ENCODE data around the gene BTNL9.
A peak's percentile ranks its signal among the peaks of the same experiment; 100 is the strongest.

The BTNL9 gene

GRCh38 chr5:181054138-181054537 is 14.1 kb downstream of the BTNL9 start:
- H3K9ac ChIP-seq (ENCODE audit: low read length): no peak overlapping the region
- H3K79me1 ChIP-seq (ENCODE audit: low read length): no peaks in the 10 kb centered on the region
- no peak overlapping the region for H3K14ac ChIP-seq (ENCODE audit: low read length)
- no peak overlapping the region for H4K91ac ChIP-seq (ENCODE audit: low read depth, low read length)
- no peak overlapping the region for H4K8ac ChIP-seq (ENCODE audit: low read depth, low read length)
- no peak overlapping the region for H2BK120ac ChIP-seq (ENCODE audit: insufficient read depth, low read length, poor library complexity)
- no peak overlapping the region for H3K4me3 ChIP-seq (ENCODE audit: low read depth, low read length)
- no peak overlapping the region for H2BK12ac ChIP-seq (ENCODE audit: low read length)
- H2BK5ac ChIP-seq (ENCODE audit: low read depth, low read length, poor library complexity): no peak overlapping the region
- no peak overlapping the region for H3K27ac ChIP-seq (ENCODE audit: low read depth, low read length)
- no CpG with 5 or more reads among the region's 7 CpGs for WGBS (ENCODE audit: extremely low coverage, insufficient coverage, insufficient read length)
- H3K23ac ChIP-seq (ENCODE audit: low read length): no peak overlapping the region
- no peaks in the 10 kb centered on the region for H3K36me3 ChIP-seq (ENCODE audit: control insufficient read depth in 1 of 2, insufficient read depth in 2 of 2, low read length in 2 of 2)
- no peak overlapping the region for H4K12ac ChIP-seq (ENCODE audit: low read depth, low read length)
- H3K27me3 ChIP-seq (ENCODE audit: insufficient read depth, low read length): peaks cover 57% of the 10 kb centered on the region
- no peak for DNase-seq
- H3K4me1 ChIP-seq (ENCODE audit: control insufficient read depth in 1 of 2, insufficient read depth in 2 of 2, low read length in 2 of 2): peaks cover 8 to 10% of the 10 kb centered on the region in 2 experiments
- no peak overlapping the region for H3K18ac ChIP-seq (ENCODE audit: low read length)
- no peak overlapping the region for H2AFZ ChIP-seq (ENCODE audit: insufficient read depth, low read length, poor library complexity)
- H3K79me2 ChIP-seq (ENCODE audit: control insufficient read depth, insufficient read depth, low read length, poor library complexity): no peaks in the 10 kb centered on the region
- peak overlapping the region; percentile 72 for H3K4me2 ChIP-seq (ENCODE audit: low read length)
- H3K4ac ChIP-seq (ENCODE audit: low read depth, low read length): no peak overlapping the region
- H3K9me3 ChIP-seq (ENCODE audit: insufficient read depth, low read depth, low read length): peaks cover 6% of the 10 kb centered on the region
- no peak overlapping the region for H2AK5ac ChIP-seq (ENCODE audit: low read length)

DNA sequence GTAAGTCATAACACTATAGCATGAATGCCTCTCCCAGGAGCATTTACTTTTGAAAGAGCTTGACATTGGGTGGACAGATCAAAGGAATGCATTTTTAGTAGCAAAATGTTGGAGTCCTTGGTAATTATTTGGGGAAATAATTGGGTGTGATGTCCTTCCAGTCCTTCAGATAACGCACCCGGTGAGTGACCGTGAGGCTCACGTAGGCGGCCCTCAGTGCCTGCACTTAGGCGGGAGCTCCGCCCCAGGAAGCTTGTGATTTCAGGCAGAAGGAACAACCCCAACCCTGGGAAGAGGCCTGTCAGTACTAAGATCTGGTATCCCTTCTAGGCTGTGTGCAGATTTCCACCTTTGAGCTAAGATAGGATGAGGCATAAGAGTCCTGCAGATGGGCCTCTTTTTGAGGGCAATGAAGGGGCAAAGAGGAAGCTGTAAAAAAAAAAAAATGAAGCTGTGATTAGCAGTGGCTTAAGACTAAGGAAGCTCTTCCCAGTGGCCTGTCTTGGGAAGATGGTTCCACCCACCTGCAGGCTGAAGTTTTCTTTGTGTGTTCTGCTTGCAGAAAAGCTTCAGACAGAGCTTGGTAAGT is 14.9 kb downstream of the BTNL9 start:
- no CpG with 5 or more reads among the region's 7 CpGs for WGBS (ENCODE audit: extremely low coverage, insufficient coverage, insufficient read length)
- no peak overlapping the region for H3K4me3 ChIP-seq (ENCODE audit: low read depth, low read length)
- H2AFZ ChIP-seq (ENCODE audit: insufficient read depth, low read length, poor library complexity): no peak overlapping the region
- H3K18ac ChIP-seq (ENCODE audit: low read length): no peak overlapping the region
- H3K14ac ChIP-seq (ENCODE audit: low read length): no peak overlapping the region
- no peak overlapping the region for H3K27ac ChIP-seq (ENCODE audit: low read depth, low read length)
- peaks cover 9% of the 10 kb centered on the region for H3K9me3 ChIP-seq (ENCODE audit: insufficient read depth, low read depth, low read length)
- H2BK12ac ChIP-seq (ENCODE audit: low read length): no peak overlapping the region
- H3K4ac ChIP-seq (ENCODE audit: low read depth, low read length): no peak overlapping the region
- no peaks in the 10 kb centered on the region for H3K79me1 ChIP-seq (ENCODE audit: low read length)
- no peak overlapping the region for H2BK5ac ChIP-seq (ENCODE audit: low read depth, low read length, poor library complexity)
- DNase-seq: no peak
- no peak overlapping the region for H2BK120ac ChIP-seq (ENCODE audit: insufficient read depth, low read length, poor library complexity)
- H4K12ac ChIP-seq (ENCODE audit: low read depth, low read length): no peak overlapping the region
- H3K4me2 ChIP-seq (ENCODE audit: low read length): no peak overlapping the region
- H3K79me2 ChIP-seq (ENCODE audit: control insufficient read depth, insufficient read depth, low read length, poor library complexity): no peaks in the 10 kb centered on the region
- no peaks in the 10 kb centered on the region for H3K36me3 ChIP-seq (ENCODE audit: control insufficient read depth in 1 of 2, insufficient read depth in 2 of 2, low read length in 2 of 2)
- no peak overlapping the region for H4K91ac ChIP-seq (ENCODE audit: low read depth, low read length)
- no peak overlapping the region for H2AK5ac ChIP-seq (ENCODE audit: low read length)
- H3K4me1 ChIP-seq (ENCODE audit: control insufficient read depth in 1 of 2, insufficient read depth in 2 of 2, low read length in 2 of 2): peaks cover 12 to 15% of the 10 kb centered on the region in 2 experiments
- no peak overlapping the region for H4K8ac ChIP-seq (ENCODE audit: low read depth, low read length)
- no peak overlapping the region for H3K9ac ChIP-seq (ENCODE audit: low read length)
- H3K27me3 ChIP-seq (ENCODE audit: insufficient read depth, low read length): peaks cover 65% of the 10 kb centered on the region
- no peak overlapping the region for H3K23ac ChIP-seq (ENCODE audit: low read length)

GRCh38 chr5:181056431-181056830 is 16.4 kb downstream of the BTNL9 start:
- no peak overlapping the region for H3K4me3 ChIP-seq (ENCODE audit: low read depth, low read length)
- no peak overlapping the region for H3K27ac ChIP-seq (ENCODE audit: low read depth, low read length)
- no peaks in the 10 kb centered on the region for H3K79me1 ChIP-seq (ENCODE audit: low read length)
- peak overlapping the region; percentile 20 for H3K9ac ChIP-seq (ENCODE audit: low read length)
- no peak overlapping the region for H3K14ac ChIP-seq (ENCODE audit: low read length)
- H3K4me1 ChIP-seq (ENCODE audit: control insufficient read depth in 1 of 2, insufficient read depth in 2 of 2, low read length in 2 of 2): peaks cover 12 to 15% of the 10 kb centered on the region in 2 experiments
- no peak overlapping the region for H2AFZ ChIP-seq (ENCODE audit: insufficient read depth, low read length, poor library complexity)
- peaks cover 72% of the 10 kb centered on the region for H3K27me3 ChIP-seq (ENCODE audit: insufficient read depth, low read length)
- H4K91ac ChIP-seq (ENCODE audit: low read depth, low read length): no peak overlapping the region
- no peak overlapping the region for H2BK5ac ChIP-seq (ENCODE audit: low read depth, low read length, poor library complexity)
- no peak overlapping the region for H3K18ac ChIP-seq (ENCODE audit: low read length)
- H2BK12ac ChIP-seq (ENCODE audit: low read length): no peak overlapping the region
- no peak overlapping the region for H2AK5ac ChIP-seq (ENCODE audit: low read length)
- no peak overlapping the region for H3K4ac ChIP-seq (ENCODE audit: low read depth, low read length)
- H4K8ac ChIP-seq (ENCODE audit: low read depth, low read length): no peak overlapping the region
- no CpG with 5 or more reads among the region's 8 CpGs for WGBS (ENCODE audit: extremely low coverage, insufficient coverage, insufficient read length)
- H4K12ac ChIP-seq (ENCODE audit: low read depth, low read length): no peak overlapping the region
- no peak for DNase-seq
- H2BK120ac ChIP-seq (ENCODE audit: insufficient read depth, low read length, poor library complexity): no peak overlapping the region
- H3K9me3 ChIP-seq (ENCODE audit: insufficient read depth, low read depth, low read length): peaks cover 9% of the 10 kb centered on the region
- H3K23ac ChIP-seq (ENCODE audit: low read length): no peak overlapping the region
- H3K79me2 ChIP-seq (ENCODE audit: control insufficient read depth, insufficient read depth, low read length, poor library complexity): no peaks in the 10 kb centered on the region
- no peaks in the 10 kb centered on the region for H3K36me3 ChIP-seq (ENCODE audit: control insufficient read depth in 1 of 2, insufficient read depth in 2 of 2, low read length in 2 of 2)
- no peak overlapping the region for H3K4me2 ChIP-seq (ENCODE audit: low read length)

DNA sequence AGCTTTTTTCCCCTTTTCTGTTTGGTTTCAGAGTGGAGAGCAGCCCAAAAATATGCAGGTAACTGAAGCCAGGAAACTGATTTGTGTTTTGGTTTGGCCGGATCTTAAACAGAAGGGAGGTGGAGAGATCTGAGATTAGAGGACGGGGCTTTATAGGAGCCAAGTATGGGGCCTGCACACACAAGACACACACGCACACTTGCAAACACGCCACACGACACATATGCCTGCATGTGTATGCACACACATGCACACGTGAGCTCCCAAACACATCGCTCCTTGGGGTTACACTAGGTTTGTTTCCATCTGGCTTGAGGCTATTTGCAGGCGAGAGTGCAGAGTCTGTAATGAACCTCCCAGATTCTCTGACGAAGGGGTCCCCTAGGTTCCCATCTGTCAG is 18.3 kb downstream of the BTNL9 start:
- Histone ChIP-seq H2BK5ac (ENCODE audit: low read depth, low read length, poor library complexity) (no peak overlapping the region), H3K23ac (ENCODE audit: low read length) (peak overlapping the region; percentile 97), H2BK12ac (ENCODE audit: low read length) (no peak overlapping the region), H4K91ac (ENCODE audit: low read depth, low read length) (no peak overlapping the region), H3K79me2 (ENCODE audit: control insufficient read depth, insufficient read depth, low read length, poor library complexity) (no peaks in the 10 kb centered on the region), H2BK120ac (ENCODE audit: insufficient read depth, low read length, poor library complexity) (no peak overlapping the region), H3K4me1 (ENCODE audit: control insufficient read depth in 1 of 2, insufficient read depth in 2 of 2, low read length in 2 of 2) (peaks cover 7 to 10% of the 10 kb centered on the region in 2 experiments), H3K4me2 (ENCODE audit: low read length) (no peak overlapping the region), H2AK5ac (ENCODE audit: low read length) (no peak overlapping the region), H3K36me3 (ENCODE audit: control insufficient read depth in 1 of 2, insufficient read depth in 2 of 2, low read length in 2 of 2) (no peaks in the 10 kb centered on the region), H3K79me1 (ENCODE audit: low read length) (no peaks in the 10 kb centered on the region), H3K18ac (ENCODE audit: low read length) (no peak overlapping the region), H4K8ac (ENCODE audit: low read depth, low read length) (no peak overlapping the region), H3K14ac (ENCODE audit: low read length) (no peak overlapping the region), H3K27me3 (ENCODE audit: insufficient read depth, low read length) (peaks cover 56% of the 10 kb centered on the region), H3K27ac (ENCODE audit: low read depth, low read length) (no peak overlapping the region), H4K12ac (ENCODE audit: low read depth, low read length) (no peak overlapping the region), H2AFZ (ENCODE audit: insufficient read depth, low read length, poor library complexity) (no peak overlapping the region), H3K9me3 (ENCODE audit: insufficient read depth, low read depth, low read length) (peaks cover 10% of the 10 kb centered on the region), H3K9ac (ENCODE audit: low read length) (no peak overlapping the region), H3K4ac (ENCODE audit: low read depth, low read length) (no peak overlapping the region), H3K4me3 (ENCODE audit: low read depth, low read length) (no peak overlapping the region)
- no CpG with 5 or more reads among the region's 9 CpGs for WGBS (ENCODE audit: extremely low coverage, insufficient coverage, insufficient read length)
- no peak for DNase-seq

All from trophoblast cell (in vitro differentiated cells and primary cell).